Endothelial cell (in vitro differentiated cells): ENCODE measurements around the gene MED17. TPM values are rescaled to one million over a fixed set of nuclear protein-coding genes. Genes with fewer than 3 reads are reported as not detected.

Source experiments
- DNase-seq: peaks from one replicate; pipeline ENCODE4 v3.0.0; 2021; ENCODE audit warnings: low spot score
- H3K27ac Mint-ChIP-seq: one replicate; pipeline ENCODE4 v1.8.0; 2021; ENCODE audit warnings: mixed read lengths, inconsistent platforms; ENCODE audit not compliant: unreplicated experiment
- H3K27me3 Mint-ChIP-seq: one replicate; pipeline ENCODE4 v1.8.0; 2021; ENCODE audit warnings: mild to moderate bottlenecking, moderate library complexity, mixed read lengths, inconsistent platforms; ENCODE audit not compliant: unreplicated experiment
- H3K36me3 Mint-ChIP-seq: one replicate; pipeline ENCODE4 v1.8.0; 2021; ENCODE audit warnings: mild to moderate bottlenecking, low read depth, mixed read lengths, inconsistent platforms; ENCODE audit not compliant: unreplicated experiment
- H3K4me1 Mint-ChIP-seq: one replicate; pipeline ENCODE4 v1.8.0; 2021; ENCODE audit warnings: mild to moderate bottlenecking, mixed read lengths, inconsistent platforms; ENCODE audit not compliant: unreplicated experiment
- H3K4me3 Mint-ChIP-seq: one replicate; pipeline ENCODE4 v1.8.0; 2021; ENCODE audit warnings: mild to moderate bottlenecking, mixed read lengths, inconsistent platforms; ENCODE audit not compliant: unreplicated experiment
- H3K9me3 Mint-ChIP-seq: one replicate; pipeline ENCODE4 v1.8.0; 2021; ENCODE audit warnings: mixed read lengths, inconsistent platforms; ENCODE audit not compliant: unreplicated experiment
- total RNA-seq: library from RNA; stranded (reverse); fragmentation: NEBNext Ultra II Directional; extraction: Animal tissue kit (Norgen Biotek cat#: 25700); gene quantifications from one replicate; pipeline ENCODE4 v1.2.1, GENCODE V29; 2021; ENCODE audit not compliant: unreplicated experiment
- TF ChIP-seq, protein P1 (sequence below): fragments of 200-600 bp; sonication (generic); IDR thresholded peaks from one replicate; pipeline ENCODE4 v1.5.0; 2021; ENCODE audit warnings: antibody characterized with exemption; ENCODE audit not compliant: unreplicated experiment

The MED17 gene
- total RNA-seq, 1 donor from 2014 or later: 38.7 TPM

DNA sequence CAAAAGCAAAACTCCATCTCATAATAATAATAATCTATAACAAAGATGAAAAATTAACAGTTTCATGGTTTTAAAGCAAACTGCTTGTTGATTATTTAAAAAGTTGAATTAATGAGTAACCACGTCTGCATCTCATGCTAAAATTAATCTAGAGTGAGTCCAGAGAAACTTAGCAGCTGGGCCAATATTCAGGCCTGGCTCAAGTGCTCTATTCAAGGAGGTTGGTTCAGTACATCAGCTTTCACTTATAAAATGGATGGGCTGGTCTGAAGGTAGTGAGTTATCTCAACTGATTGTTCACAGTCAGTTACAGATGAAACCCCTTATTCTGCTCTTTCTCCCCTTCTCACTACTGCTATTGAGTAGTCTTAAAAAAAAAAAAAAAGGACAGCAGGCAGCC is 43.3 kb downstream of the MED17 start:
- Mint-ChIP-seq H3K27ac (no peak overlapping the region), H3K4me1 (no peaks in the 10 kb centered on the region), H3K4me3 (no peak overlapping the region), H3K9me3 (no peaks in the 10 kb centered on the region), H3K36me3 (no peaks in the 10 kb centered on the region), H3K27me3 (no peaks in the 10 kb centered on the region)
- TF ChIP-seq, protein P1, sequence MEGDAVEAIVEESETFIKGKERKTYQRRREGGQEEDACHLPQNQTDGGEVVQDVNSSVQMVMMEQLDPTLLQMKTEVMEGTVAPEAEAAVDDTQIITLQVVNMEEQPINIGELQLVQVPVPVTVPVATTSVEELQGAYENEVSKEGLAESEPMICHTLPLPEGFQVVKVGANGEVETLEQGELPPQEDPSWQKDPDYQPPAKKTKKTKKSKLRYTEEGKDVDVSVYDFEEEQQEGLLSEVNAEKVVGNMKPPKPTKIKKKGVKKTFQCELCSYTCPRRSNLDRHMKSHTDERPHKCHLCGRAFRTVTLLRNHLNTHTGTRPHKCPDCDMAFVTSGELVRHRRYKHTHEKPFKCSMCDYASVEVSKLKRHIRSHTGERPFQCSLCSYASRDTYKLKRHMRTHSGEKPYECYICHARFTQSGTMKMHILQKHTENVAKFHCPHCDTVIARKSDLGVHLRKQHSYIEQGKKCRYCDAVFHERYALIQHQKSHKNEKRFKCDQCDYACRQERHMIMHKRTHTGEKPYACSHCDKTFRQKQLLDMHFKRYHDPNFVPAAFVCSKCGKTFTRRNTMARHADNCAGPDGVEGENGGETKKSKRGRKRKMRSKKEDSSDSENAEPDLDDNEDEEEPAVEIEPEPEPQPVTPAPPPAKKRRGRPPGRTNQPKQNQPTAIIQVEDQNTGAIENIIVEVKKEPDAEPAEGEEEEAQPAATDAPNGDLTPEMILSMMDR: no peak
- DNase-seq: no peak

DNA sequence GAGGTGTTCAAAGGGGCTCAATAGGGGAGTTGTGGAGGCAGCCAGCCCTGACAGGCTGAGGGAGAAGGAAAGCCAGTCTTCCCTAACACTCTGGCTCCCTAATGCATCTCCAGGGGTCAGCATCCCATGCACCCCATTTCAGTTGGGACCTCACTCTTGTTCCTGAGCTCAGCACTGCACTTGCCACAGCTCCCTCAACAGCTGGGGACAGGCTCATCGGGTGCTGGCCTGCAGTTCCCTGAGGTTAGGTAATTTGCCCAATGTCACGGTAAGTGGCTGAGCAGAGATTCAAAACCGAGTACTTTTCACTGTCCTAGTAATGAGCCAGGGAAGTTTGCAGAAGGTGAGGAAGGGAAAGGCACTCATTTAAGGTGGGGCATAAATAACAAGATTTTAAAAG is 45.5 kb downstream of the MED17 start:
- H3K4me3 Mint-ChIP-seq: no peak overlapping the region
- H3K27ac Mint-ChIP-seq: no peak overlapping the region
- H3K27me3 Mint-ChIP-seq: no peaks in the 10 kb centered on the region
- no peaks in the 10 kb centered on the region for H3K9me3 Mint-ChIP-seq
- no peak for DNase-seq
- TF ChIP-seq, protein P1: no peak
- H3K4me1 Mint-ChIP-seq: peaks cover 6% of the 10 kb centered on the region
- H3K36me3 Mint-ChIP-seq: no peaks in the 10 kb centered on the region

DNA sequence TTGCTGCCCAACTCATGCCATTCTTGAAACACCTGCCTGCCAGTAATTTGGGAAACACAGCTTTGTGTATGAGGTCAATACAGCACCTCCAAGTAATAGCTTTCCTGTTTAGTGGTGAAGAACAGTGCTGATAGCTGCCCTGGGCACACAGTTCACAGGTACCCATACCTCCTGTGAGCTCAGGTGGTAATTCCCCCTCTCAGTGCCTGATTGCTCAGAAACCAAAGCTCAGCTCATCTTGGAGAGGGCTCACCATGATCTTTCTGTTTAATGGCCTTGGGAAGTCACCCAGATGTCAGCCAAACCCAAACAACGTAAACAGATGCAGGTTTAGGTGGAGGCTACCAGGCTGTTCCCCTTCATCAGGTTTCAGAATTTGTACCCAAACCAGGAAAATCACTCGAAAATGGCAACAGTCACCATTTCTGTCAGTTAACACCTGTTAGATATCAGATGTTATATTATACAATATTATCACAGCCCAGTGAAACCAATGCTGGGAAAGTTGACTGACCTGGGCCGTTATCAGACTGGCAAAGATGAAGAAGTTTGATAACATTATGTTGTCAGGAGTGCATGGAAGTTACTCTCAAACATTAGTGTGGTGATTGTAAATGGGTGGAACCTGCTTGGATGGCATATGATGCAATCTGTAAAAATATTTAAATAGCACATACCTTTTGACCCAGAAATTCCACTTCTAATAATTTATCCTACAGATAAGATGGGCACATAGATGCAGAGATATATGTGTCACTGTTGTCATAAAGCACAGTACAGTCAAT is 47.5 kb downstream of the MED17 start:
- H3K27me3 Mint-ChIP-seq: no peaks in the 10 kb centered on the region
- H3K4me3 Mint-ChIP-seq: no peak overlapping the region
- H3K27ac Mint-ChIP-seq: no peak overlapping the region
- TF ChIP-seq, protein P1: no peak
- no peaks in the 10 kb centered on the region for H3K36me3 Mint-ChIP-seq
- DNase-seq: no peak
- H3K9me3 Mint-ChIP-seq: no peaks in the 10 kb centered on the region
- H3K4me1 Mint-ChIP-seq: peaks cover 6% of the 10 kb centered on the region

DNA sequence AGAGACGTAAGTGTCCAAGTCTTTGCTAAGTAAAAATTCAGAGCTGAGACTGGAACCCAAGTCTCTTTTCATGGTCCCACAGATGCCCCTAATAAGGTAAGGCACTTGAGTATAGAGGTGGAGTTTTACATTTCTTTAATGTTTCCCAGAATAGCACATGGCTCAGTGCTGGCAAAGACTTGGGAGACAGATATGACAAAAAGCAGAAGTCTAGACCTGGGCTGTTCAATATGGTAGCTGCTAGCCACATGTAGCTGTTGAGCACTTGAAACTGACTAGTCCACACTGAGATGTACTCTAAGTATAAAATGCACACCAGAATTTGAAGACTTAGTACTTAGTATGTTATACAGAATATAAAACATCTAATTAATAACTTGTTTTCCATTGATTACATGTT is 48.7 kb downstream of the MED17 start:
- H3K27me3 Mint-ChIP-seq: no peaks in the 10 kb centered on the region
- no peaks in the 10 kb centered on the region for H3K36me3 Mint-ChIP-seq
- DNase-seq: no peak
- no peak overlapping the region for H3K27ac Mint-ChIP-seq
- no peaks in the 10 kb centered on the region for H3K9me3 Mint-ChIP-seq
- no peak overlapping the region for H3K4me3 Mint-ChIP-seq
- peaks cover 6% of the 10 kb centered on the region for H3K4me1 Mint-ChIP-seq
- TF ChIP-seq, protein P1: no peak

DNA sequence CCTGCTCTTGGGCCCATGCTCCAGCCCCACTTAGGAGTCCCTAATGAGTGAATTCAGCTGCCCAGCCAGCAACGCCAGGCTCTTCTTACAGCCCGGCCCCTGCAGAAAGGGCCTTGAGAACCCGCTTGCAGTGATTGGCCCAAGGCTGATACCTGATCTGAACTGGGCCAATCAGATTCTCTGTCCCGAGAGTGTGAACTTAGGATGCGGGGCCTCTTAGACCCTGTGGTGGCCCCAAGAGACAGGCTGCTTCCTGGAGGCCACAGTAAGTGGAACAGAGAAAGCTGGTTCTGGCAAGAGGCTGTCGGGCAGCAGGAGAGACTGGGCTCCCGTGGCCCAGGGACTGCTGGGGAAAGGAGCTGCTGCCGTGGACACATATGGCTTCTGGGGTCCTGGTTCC is 54.9 kb downstream of the MED17 start:
- Mint-ChIP-seq H3K27ac (no peak overlapping the region), H3K4me1 (peaks cover 4% of the 10 kb centered on the region), H3K9me3 (no peaks in the 10 kb centered on the region), H3K27me3 (peaks cover 2% of the 10 kb centered on the region), H3K4me3 (no peak overlapping the region), H3K36me3 (no peaks in the 10 kb centered on the region)
- TF ChIP-seq, protein P1: no peak
- no peak for DNase-seq
